Calu3 (cell line): ENCODE measurements around the gene RASA1. TPM values are rescaled to one million over a fixed set of nuclear protein-coding genes. Genes with fewer than 3 reads are reported as not detected.

Source experiments
- BruUV-seq: library from RNA; stranded (reverse); fragments of 400-500 nt; replicated peaks from 2 replicates; lab custom pipeline; 2021; lab: Mats Ljungman, UMichigan
- CTCF ChIA-PET: fragments of 300-600 bp; sonication (Branson Sonifier 250); formaldehyde crosslinking; loops from one replicate; lab custom pipeline; 2022; ENCODE audit warnings: antibody characterized with exemption; lab: Charles Lee
- DNase-seq: peaks from one replicate; pipeline ENCODE4 v3.0.0; 2022
- H3K27ac Mint-ChIP-seq: one replicate; pipeline ENCODE4 v1.8.0; 2022; ENCODE audit warnings: mixed read lengths; ENCODE audit not compliant: unreplicated experiment
- H3K27me3 Mint-ChIP-seq: one replicate; pipeline ENCODE4 v1.8.0; 2022; ENCODE audit warnings: mixed read lengths; ENCODE audit not compliant: unreplicated experiment
- H3K36me3 Mint-ChIP-seq: one replicate; pipeline ENCODE4 v1.8.0; 2022; ENCODE audit warnings: mild to moderate bottlenecking, moderate library complexity, mixed read lengths; ENCODE audit not compliant: insufficient read depth, unreplicated experiment
- H3K4me1 Mint-ChIP-seq: one replicate; pipeline ENCODE4 v1.8.0; 2022; ENCODE audit warnings: mild to moderate bottlenecking, low read depth, mixed read lengths; ENCODE audit not compliant: unreplicated experiment
- H3K4me3 Mint-ChIP-seq: one replicate; pipeline ENCODE4 v1.8.0; 2022; ENCODE audit warnings: mild to moderate bottlenecking, low read depth, moderate library complexity, mixed read lengths; ENCODE audit not compliant: unreplicated experiment
- H3K9me3 Mint-ChIP-seq: one replicate; pipeline ENCODE4 v1.8.0; 2022; ENCODE audit warnings: low read depth, mixed read lengths; ENCODE audit not compliant: unreplicated experiment
- intact Hi-C: fragments of 100-400 bp; cut with micrococcal nuclease; formaldehyde crosslinking; loops from one replicate; pipeline ENCODE4 v1.10.0; 2022; ENCODE audit not compliant: unreplicated experiment
- total RNA-seq: library from RNA; stranded (reverse); gene quantifications from 2 replicates; pipeline ENCODE4 v1.2.3, GENCODE V29; 2022
- TF ChIP-seq, protein P1 (sequence below): fragments of 200-600 bp; IDR thresholded peaks from one replicate; pipeline ENCODE4 v1.8.0; 2022; ENCODE audit warnings: antibody characterized with exemption; ENCODE audit not compliant: unreplicated experiment

Gene RASA1
- total RNA-seq, 1 experiment from 2014 or later = 193 TPM

DNA sequence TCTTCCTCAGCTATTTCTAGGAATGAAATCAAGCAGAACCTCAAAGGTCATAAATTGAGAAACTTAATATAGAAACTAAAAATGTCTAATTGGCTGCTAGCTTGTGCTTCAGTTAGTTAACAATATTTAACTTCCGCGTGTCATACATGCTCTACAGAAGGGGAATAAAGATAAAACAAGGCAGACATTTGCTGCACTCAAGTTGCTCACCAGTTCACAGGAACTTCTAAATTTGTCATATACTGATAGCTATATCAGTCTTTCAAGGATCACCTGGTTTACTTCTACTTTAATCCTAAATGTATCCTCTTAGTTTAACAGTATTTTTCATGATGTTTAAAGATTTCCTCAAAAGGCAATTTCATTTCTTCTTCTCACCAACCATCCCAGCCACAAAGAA, 136.7 kb downstream of the RASA1 start:
- Mint-ChIP-seq H3K4me3 (no peak overlapping the region), H3K4me1 (peaks cover 37% of the 10 kb centered on the region), H3K27ac (no peak overlapping the region), H3K27me3 (no peaks in the 10 kb centered on the region), H3K9me3 (no peaks in the 10 kb centered on the region), H3K36me3 (peaks cover 69% of the 10 kb centered on the region)
- intact Hi-C loops = loop anchor here (5.0 kb wide), 2 partner anchors 357 to 522 kb away; no protein-coding TSS in a partner anchor
- CTCF ChIA-PET = no interaction called here
- DNase-seq = no peak
- TF ChIP-seq, protein P1, sequence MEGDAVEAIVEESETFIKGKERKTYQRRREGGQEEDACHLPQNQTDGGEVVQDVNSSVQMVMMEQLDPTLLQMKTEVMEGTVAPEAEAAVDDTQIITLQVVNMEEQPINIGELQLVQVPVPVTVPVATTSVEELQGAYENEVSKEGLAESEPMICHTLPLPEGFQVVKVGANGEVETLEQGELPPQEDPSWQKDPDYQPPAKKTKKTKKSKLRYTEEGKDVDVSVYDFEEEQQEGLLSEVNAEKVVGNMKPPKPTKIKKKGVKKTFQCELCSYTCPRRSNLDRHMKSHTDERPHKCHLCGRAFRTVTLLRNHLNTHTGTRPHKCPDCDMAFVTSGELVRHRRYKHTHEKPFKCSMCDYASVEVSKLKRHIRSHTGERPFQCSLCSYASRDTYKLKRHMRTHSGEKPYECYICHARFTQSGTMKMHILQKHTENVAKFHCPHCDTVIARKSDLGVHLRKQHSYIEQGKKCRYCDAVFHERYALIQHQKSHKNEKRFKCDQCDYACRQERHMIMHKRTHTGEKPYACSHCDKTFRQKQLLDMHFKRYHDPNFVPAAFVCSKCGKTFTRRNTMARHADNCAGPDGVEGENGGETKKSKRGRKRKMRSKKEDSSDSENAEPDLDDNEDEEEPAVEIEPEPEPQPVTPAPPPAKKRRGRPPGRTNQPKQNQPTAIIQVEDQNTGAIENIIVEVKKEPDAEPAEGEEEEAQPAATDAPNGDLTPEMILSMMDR = no peak
- BruUV-seq = no TSS peak

DNA sequence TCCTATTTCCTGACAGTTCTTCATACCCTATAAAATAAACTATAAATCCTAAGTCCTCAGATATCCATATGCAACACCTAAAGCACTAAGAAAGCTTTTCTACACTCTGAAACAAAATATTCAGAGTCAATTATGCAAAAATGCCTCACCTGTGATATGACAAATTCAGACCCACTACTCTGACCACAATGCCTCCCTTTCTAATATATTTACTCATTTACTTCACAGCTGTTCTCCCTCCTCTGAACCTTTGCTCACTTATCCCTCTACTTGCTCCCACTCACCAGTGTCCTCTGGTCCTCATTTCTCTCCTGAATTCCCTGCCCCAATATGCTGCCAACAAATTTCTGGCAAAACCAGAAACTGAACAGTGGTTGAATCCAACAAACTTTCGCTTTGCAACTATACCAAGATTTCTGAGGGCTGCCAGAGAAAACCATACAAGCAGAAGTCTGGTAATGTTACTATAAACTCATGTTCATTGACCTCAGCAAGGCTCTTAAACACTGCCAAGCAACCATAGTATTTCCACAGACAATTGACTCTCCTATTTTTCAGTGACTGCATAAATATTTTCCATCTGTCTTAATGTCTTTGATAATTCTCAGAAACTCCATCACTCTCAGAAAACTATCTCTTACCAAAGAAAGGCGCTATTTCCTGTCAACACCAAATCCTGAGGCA, 137.9 kb downstream of the RASA1 start:
- peak overlapping the region; percentile 34 for H3K27ac Mint-ChIP-seq
- peaks cover 34% of the 10 kb centered on the region for H3K4me1 Mint-ChIP-seq
- H3K27me3 Mint-ChIP-seq = no peaks in the 10 kb centered on the region
- DNase-seq = no peak
- intact Hi-C loops = no loop called here
- H3K36me3 Mint-ChIP-seq = peaks cover 60% of the 10 kb centered on the region
- CTCF ChIA-PET = interaction anchor here (0.5 kb wide), 1 partner anchor 635 kb away, joined by 3 read pairs; no protein-coding TSS in a partner anchor
- no peak overlapping the region for H3K4me3 Mint-ChIP-seq
- H3K9me3 Mint-ChIP-seq = no peaks in the 10 kb centered on the region
- TF ChIP-seq, protein P1 = no peak
- no TSS peak for BruUV-seq

DNA sequence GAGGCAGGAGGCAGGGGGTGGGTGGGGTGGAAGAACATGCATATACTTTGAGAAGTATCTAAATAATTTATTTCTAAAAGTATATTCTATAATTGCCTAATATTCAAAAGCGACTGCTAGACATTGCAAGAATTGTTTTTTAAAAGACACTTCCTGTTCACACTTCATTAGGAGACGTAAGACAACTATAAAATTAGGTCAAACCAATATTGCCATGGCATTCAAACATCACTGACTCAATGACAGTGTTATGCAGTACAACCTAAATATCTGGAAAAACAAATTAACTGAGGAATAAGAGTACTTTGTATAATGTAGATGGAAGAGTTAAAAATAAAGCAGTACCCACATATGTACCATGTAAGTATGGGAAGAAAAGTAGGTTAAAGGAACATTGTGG, 140.5 kb downstream of the RASA1 start:
- H3K4me1 Mint-ChIP-seq = peaks cover 46% of the 10 kb centered on the region
- CTCF ChIA-PET = no interaction called here
- H3K27me3 Mint-ChIP-seq = no peaks in the 10 kb centered on the region
- no TSS peak for BruUV-seq
- H3K36me3 Mint-ChIP-seq = peaks cover 64% of the 10 kb centered on the region
- H3K4me3 Mint-ChIP-seq = no peak overlapping the region
- intact Hi-C loops = no loop called here
- no peak for DNase-seq
- H3K27ac Mint-ChIP-seq = no peak overlapping the region
- TF ChIP-seq, protein P1 = no peak
- H3K9me3 Mint-ChIP-seq = no peaks in the 10 kb centered on the region

DNA sequence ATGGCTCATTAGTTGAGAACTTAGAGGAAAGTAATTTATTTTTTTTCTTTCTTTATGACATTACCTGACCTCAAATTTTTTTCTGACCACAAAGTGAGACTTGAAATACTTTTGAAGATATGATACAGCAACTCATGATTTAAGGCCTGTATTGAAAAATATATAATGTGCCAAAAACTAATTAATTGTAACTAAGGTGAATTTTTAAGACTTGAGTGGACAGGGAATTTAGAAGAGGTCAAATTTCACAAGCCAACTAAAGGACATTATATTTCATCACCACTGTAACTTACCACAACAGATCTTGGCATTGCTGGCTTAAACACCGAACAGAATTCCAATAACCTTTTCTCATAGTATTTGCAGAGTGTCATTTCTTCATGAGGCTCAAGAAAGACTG, 143.2 kb downstream of the RASA1 start:
- intact Hi-C loops = no loop called here
- H3K36me3 Mint-ChIP-seq = peaks cover 54% of the 10 kb centered on the region
- H3K4me3 Mint-ChIP-seq = peak overlapping the region; percentile 89
- TF ChIP-seq, protein P1 = no peak
- DNase-seq = no peak
- H3K9me3 Mint-ChIP-seq = no peaks in the 10 kb centered on the region
- no peaks in the 10 kb centered on the region for H3K27me3 Mint-ChIP-seq
- peak overlapping the region; percentile 74 for H3K27ac Mint-ChIP-seq
- peaks cover 41% of the 10 kb centered on the region for H3K4me1 Mint-ChIP-seq
- no TSS peak for BruUV-seq
- CTCF ChIA-PET = no interaction called here
